PC-3 (cell line): Measurements from ENCODE around the gene MAGT1. TPM values are rescaled to one million over a fixed set of nuclear protein-coding genes. Genes with fewer than 3 reads are reported as not detected.
A peak's percentile ranks its signal among the peaks of the same experiment; 100 is the strongest.
"Not testable (repeated sequence)": the region's sequence is repeated elsewhere in the genome, so short reads cannot be mapped to it uniquely, and the experiment has no call there.

Source experiments
- ATAC-seq: fragments of 200-7000 bp; cut with Tn5 transposase; 2 replicates; pipeline ENCODE4 v1.9.1; 2020; ENCODE audit warnings: mild to moderate bottlenecking, moderate library complexity
- Bru-seq: library from RNA; stranded (reverse); fragments of 400-500 nt; gene quantifications from one replicate; lab custom pipeline; 2021; lab: Mats Ljungman, UMichigan
- BruChase-seq, 2 experiments: library from RNA; stranded (reverse); fragments of 400-500 nt; gene quantifications; one replicate each; lab custom pipeline; 2021; lab: Mats Ljungman, UMichigan
- BruUV-seq: library from RNA; stranded (reverse); fragments of 400-500 nt; replicated peaks from 2 replicates; lab custom pipeline; 2021; lab: Mats Ljungman, UMichigan
- CTCF ChIA-PET: fragments of 300-600 bp; sonication (Branson Sonifier 250); formaldehyde crosslinking; loops from one replicate; lab custom pipeline; 2022; ENCODE audit warnings: antibody characterized with exemption; lab: Charles Lee
- POLR2A ChIA-PET: fragments of 300-600 bp; sonication (Branson Sonifier 250); formaldehyde crosslinking; loops from one replicate; lab custom pipeline; 2022; ENCODE audit warnings: antibody characterized with exemption; ENCODE audit not compliant: unreplicated experiment; lab: Charles Lee
- DNase-seq: peaks from one replicate; pipeline ENCODE4 v3.0.0-alpha.2; 2015
- H2AFZ ChIP-seq: fragments of 300-600 bp; sonication (generic); 2 replicates; pipeline ENCODE4 v1.6.0; 2016; ENCODE audit warnings: antibody characterized with exemption, low read length
- H3F3A ChIP-seq: fragments of 300-600 bp; sonication (generic); one replicate; pipeline ENCODE4 v1.6.0; 2017; ENCODE audit warnings: antibody characterized with exemption, low read length, control low read depth, mild to moderate bottlenecking; ENCODE audit not compliant: unreplicated experiment
- H3K27ac ChIP-seq: fragments of 300-600 bp; sonication (generic); 2 replicates; pipeline ENCODE4 v1.5.1; 2016; ENCODE audit warnings: mild to moderate bottlenecking, low read length
- H3K27me3 ChIP-seq: fragments of 300-600 bp; sonication (generic); 2 replicates; pipeline ENCODE4 v1.6.1; 2016; ENCODE audit warnings: low read length, mixed read lengths
- H3K36me3 ChIP-seq: fragments of 300-600 bp; sonication (generic); 2 replicates; pipeline ENCODE4 v1.6.1; 2016; ENCODE audit warnings: low read depth, mixed run types, low read length, mixed read lengths
- H3K4me1 ChIP-seq: fragments of 300-600 bp; sonication (generic); 2 replicates; pipeline ENCODE4 v1.5.1; 2016; ENCODE audit warnings: low read length; ENCODE audit not compliant: insufficient read depth
- H3K4me2 ChIP-seq: fragments of 300-600 bp; sonication (generic); 2 replicates; pipeline ENCODE4 v1.6.0; 2016; ENCODE audit warnings: low read length
- H3K4me3 ChIP-seq: fragments of 300-600 bp; sonication (generic); 2 replicates; pipeline ENCODE4 v1.5.1; 2016; ENCODE audit warnings: mild to moderate bottlenecking, low read length, mixed read lengths
- H3K79me2 ChIP-seq: fragments of 300-600 bp; sonication (generic); 2 replicates; pipeline ENCODE4 v1.6.1; 2017; ENCODE audit warnings: low read length, mixed read lengths
- H3K9ac ChIP-seq: fragments of 300-600 bp; sonication (generic); 2 replicates; pipeline ENCODE4 v1.6.0; 2016; ENCODE audit warnings: mild to moderate bottlenecking, low read length
- H3K9me2 ChIP-seq: fragments of 300-600 bp; sonication (generic); replicated peaks from 2 replicates; pipeline ENCODE4 v1.6.1; 2016; ENCODE audit warnings: mixed run types, low read length, mixed read lengths
- H3K9me3 ChIP-seq: fragments of 300-600 bp; sonication (generic); 2 replicates; pipeline ENCODE4 v1.6.1; 2016; ENCODE audit warnings: low read length, mixed read lengths
- H4K20me1 ChIP-seq: fragments of 300-600 bp; sonication (generic); 2 replicates; pipeline ENCODE4 v1.6.1; 2016; ENCODE audit warnings: low read length, mixed read lengths
- CTCF ChIP-seq: fragments of 300-600 bp; sonication (generic); conservative IDR thresholded peaks from 2 replicates; pipeline ENCODE4 v1.5.1; 2017; ENCODE audit warnings: antibody characterized with exemption, low read depth, mild to moderate bottlenecking, low read length
- EZH2 ChIP-seq: fragments of 300-600 bp; sonication (generic); IDR thresholded peaks from one replicate; pipeline ENCODE4 v1.6.1; 2017; ENCODE audit warnings: antibody characterized with exemption, mild to moderate bottlenecking, low read length; ENCODE audit not compliant: unreplicated experiment
- EZH2phosphoT487 ChIP-seq: fragments of 300-600 bp; sonication (generic); IDR thresholded peaks from 2 replicates; pipeline ENCODE4 v1.6.1; 2018; ENCODE audit warnings: mild to moderate bottlenecking, antibody characterized with exemption, low read length, borderline replicate concordance
- intact Hi-C: fragments of 100-400 bp; cut with micrococcal nuclease; formaldehyde crosslinking; loops from 2 replicates; pipeline ENCODE4 v1.9.0; 2023
- long read RNA-seq: library from polyadenylated mRNA; unstranded; transcript quantifications from one replicate; pipeline ENCODE4 v2.0.0, GENCODE V29; 2021; ENCODE audit not compliant: unreplicated experiment
- total RNA-seq: library from RNA; depleted of rRNA; stranded (reverse); fragments of >200 nt; gene quantifications from 2 replicates; pipeline ENCODE4 v1.2.3, GENCODE V29; 2014; rRNA removed

Gene MAGT1
- total RNA-seq (106 and 119 TPM in 2 replicates), Bru-seq, nascent RNA (percentile 89 among the genes with signal in this experiment), BruChase-seq, experiment 1, labeled RNA remaining after a 6-hour chase (percentile 86 among the genes with signal in this experiment), BruChase-seq, experiment 2, labeled RNA remaining after a 2-hour chase (percentile 79 among the genes with signal in this experiment)
- long read RNA-seq, full-length matches to known transcripts, result 43 of 109 reads
- long read RNA-seq, partial matches to known transcripts, result 20 of 109 reads
- long read RNA-seq, other reads (novel, unspliced or antisense), result 46 of 109 reads

DNA sequence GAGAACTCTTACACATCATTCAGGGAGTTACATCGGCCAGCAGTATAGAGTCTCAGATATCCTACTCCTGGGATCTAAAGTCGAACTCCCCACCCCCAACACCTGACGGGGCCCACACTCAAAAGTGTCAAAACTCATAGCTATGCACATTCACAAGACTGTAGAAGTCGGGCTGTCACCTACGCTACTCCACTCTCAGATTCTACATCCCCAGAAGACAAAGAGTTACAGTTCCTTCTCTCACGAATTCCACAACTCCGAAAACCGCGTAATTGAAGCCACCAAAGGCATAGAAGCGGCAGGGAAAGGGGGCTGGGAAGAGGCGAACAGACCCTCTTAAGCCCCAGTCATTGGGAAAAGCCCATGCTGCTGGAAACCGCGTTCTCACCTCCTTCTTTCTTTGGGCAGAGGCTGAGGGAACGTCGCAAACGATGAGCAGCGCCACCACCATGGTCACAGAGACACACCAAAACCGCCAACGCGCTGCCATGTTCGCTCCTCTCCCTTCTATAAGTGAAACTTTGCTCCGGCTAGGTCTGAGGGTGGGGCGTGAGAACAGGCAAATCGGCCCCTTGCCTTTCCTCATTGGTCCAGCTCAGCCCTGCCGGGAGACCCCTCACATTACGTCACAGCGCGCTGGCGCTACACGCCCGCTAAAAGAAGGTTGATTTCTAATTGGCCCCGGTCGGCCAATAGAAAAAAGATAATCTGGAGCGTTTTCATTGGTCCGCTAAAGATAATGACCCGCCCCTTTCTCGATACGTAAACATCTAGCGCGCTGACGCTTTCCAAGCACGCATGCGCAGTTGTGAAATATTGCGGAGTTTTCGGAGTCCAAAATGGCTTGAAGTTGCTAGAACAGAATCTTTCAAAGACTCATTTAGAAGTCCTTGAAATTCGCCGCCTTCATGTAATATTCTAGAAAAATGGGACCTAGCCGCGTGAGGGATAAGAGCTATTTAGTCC, at the start of gene MAGT1:
Gene MAGT1, minus strand, starts transcription at position 515 of the 966 bp plus-strand sequence. Its CDS starts 25 bp downstream, at position 490.
- POLR2A ChIA-PET, result interaction anchor here (0.5 to 1.0 kb wide), 3 partner anchors 15 to 1468 kb away, joined by 3 to 16 read pairs (median 6); no protein-coding TSS in a partner anchor
- no peaks in the 10 kb centered on the region for H3K9me2 ChIP-seq
- peak within 1 kb of the TSS; percentile 97 for H3K4me2 ChIP-seq
- 0 out of 2 replicates have a peak, but pooled peaks cover under 1% of the 10 kb centered on the region for H3K36me3 ChIP-seq
- TF ChIP-seq EZH2phosphoT487 (no peak), CTCF (no peak), EZH2 (no peak)
- peaks cover 29% of the 10 kb centered on the region for H4K20me1 ChIP-seq
- CTCF ChIA-PET, result no interaction called here
- peak within 1 kb of the TSS; percentile 98 for H3K4me3 ChIP-seq
- H3F3A ChIP-seq, result no peaks in the 10 kb centered on the region
- BruUV-seq, result TSS peak; percentile 70
- H3K79me2 ChIP-seq, result peaks cover 60% of the 10 kb centered on the region
- H3K9me3 ChIP-seq, result no peaks in the 10 kb centered on the region
- peak; percentile 98 for DNase-seq
- no peaks in the 10 kb centered on the region for H3K27me3 ChIP-seq
- peak within 1 kb of the TSS; percentile 84 for H3K27ac ChIP-seq
- peak; percentile 91 for ATAC-seq
- peaks cover 11% of the 10 kb centered on the region; the same call in 1 of the 2 replicates for H3K4me1 ChIP-seq
- peak within 1 kb of the TSS; percentile 96 for H3K9ac ChIP-seq
- peak within 1 kb of the TSS; percentile 92 for H2AFZ ChIP-seq
- intact Hi-C loops, result loop anchor here (5.0 to 10.0 kb wide), 5 partner anchors 108 to 453 kb away; partner anchors contain the start of gene ATRX

GRCh38 chrX:77945031-77945430, 49.8 kb upstream of the MAGT1 start:
- H2AFZ ChIP-seq, BruUV-seq, H3K4me1 ChIP-seq, POLR2A ChIA-PET, H3K4me3 ChIP-seq, H3K4me2 ChIP-seq, H3K27ac ChIP-seq, DNase-seq, H3K79me2 ChIP-seq, H3K9me3 ChIP-seq, H3K9ac ChIP-seq, H3K27me3 ChIP-seq, H3K36me3 ChIP-seq, ATAC-seq, intact Hi-C loops, H3F3A ChIP-seq, CTCF ChIA-PET, H4K20me1 ChIP-seq, H3K9me2 ChIP-seq: not testable (repeated sequence)

- peak overlapping the region; percentile 32; the same call in 1 of the 2 replicates for H3K4me2 ChIP-seq
- H3K27me3 ChIP-seq, result no peaks in the 10 kb centered on the region
- H3K36me3 ChIP-seq, result no peaks in the 10 kb centered on the region
- H4K20me1 ChIP-seq, result no peaks in the 10 kb centered on the region
- H3K4me3 ChIP-seq, result no peak overlapping the region
- no peak overlapping the region for H3K9ac ChIP-seq
- H3K79me2 ChIP-seq, result no peaks in the 10 kb centered on the region
- DNase-seq (no peak), ATAC-seq (no peak)
- POLR2A ChIA-PET, result no interaction called here
- no peak for TF ChIP-seq EZH2
- no peak for TF ChIP-seq EZH2phosphoT487
- TF ChIP-seq CTCF, result no peak
- CTCF ChIA-PET, result no interaction called here
- BruUV-seq, result no TSS peak
- H3K9me2 ChIP-seq, result no peaks in the 10 kb centered on the region
- H3K27ac ChIP-seq, result no peak overlapping the region
- H3F3A ChIP-seq, result peaks cover 6% of the 10 kb centered on the region
- H2AFZ ChIP-seq, result no peak overlapping the region
- peaks cover 22% of the 10 kb centered on the region for H3K4me1 ChIP-seq
- intact Hi-C loops, result no loop called here
- H3K9me3 ChIP-seq, result no peaks in the 10 kb centered on the region
Observed at GRCh38 chrX:77938083-77938680, 42.9 kb upstream of the MAGT1 start.
